DMS114 treated with DMSO at 0.1 percent for 48 hours (cell line): ENCODE data around the gene SLC39A1.

Experiments used
- DNase-seq: peaks from one replicate; lab custom pipeline; 2025; ENCODE audit not compliant: unreplicated experiment; lab: John Stamatoyannopoulos, UW

Gene SLC39A1

GRCh38 chr1:153953859-153954365 is 9.4 kb downstream of the SLC39A1 start:
- no peak for DNase-seq

DNA sequence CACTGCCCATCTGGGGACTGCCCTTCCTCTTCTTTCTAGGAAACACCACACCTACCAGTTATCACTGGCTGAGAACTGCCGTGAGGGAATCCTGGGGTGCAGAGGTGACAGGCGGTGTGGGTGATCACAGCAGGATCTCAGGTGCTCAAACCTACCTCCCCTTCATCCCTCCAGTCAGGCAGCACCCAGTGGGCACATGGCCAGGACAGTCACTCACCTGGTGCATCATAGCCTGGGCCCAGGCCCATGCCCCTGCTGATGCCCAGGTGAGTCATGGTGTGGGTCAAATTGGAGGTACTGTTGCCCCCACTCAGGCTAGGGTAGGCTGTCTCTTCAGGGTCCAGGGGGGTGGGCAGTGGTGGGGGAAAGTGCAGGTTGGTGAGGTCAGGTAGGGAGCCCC is 11.5 kb downstream of the SLC39A1 start:
- no peak for DNase-seq

- no peak for DNase-seq
These were observed 12.2 kb downstream of the SLC39A1 start for GRCh38 chr1:153951183-153951582.

DNA sequence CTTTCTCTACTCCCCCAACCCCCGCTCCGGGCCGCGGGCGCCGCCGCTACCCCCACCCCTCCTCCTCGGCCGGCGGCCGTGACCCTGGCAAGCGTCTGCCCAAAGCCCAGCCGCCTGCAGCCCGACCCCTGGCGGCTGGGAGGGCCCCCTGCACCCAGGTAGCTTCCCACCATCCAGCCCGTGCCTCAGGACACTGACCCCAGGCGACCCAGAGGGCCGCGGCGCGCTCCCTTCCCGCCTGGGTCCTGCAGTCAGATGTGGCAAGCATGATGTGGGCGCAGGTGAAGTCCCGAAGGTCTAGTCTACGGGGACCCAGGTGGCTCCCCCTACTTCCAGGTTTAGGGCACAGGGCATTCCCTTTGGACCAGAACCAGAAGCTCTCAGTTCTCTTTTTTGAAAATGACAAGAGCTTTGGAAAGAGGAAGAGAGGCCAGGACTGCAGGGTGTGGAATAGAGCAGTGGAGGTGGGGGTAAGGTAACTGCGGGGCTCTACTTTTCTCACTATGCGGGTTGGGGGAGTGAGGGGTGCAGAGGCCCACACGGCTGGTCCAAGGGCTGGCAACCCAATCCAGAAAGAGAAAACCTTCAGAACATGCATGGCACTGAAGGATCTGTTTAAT is 16.6 kb downstream of the SLC39A1 start, which contains the start of gene DENND4B:
Gene DENND4B (minus strand): TSS at position 97 of the 620 bp plus-strand sequence. CDS start 2,344 bp downstream, outside the sequence.
- peak; percentile 81 for DNase-seq

DNA sequence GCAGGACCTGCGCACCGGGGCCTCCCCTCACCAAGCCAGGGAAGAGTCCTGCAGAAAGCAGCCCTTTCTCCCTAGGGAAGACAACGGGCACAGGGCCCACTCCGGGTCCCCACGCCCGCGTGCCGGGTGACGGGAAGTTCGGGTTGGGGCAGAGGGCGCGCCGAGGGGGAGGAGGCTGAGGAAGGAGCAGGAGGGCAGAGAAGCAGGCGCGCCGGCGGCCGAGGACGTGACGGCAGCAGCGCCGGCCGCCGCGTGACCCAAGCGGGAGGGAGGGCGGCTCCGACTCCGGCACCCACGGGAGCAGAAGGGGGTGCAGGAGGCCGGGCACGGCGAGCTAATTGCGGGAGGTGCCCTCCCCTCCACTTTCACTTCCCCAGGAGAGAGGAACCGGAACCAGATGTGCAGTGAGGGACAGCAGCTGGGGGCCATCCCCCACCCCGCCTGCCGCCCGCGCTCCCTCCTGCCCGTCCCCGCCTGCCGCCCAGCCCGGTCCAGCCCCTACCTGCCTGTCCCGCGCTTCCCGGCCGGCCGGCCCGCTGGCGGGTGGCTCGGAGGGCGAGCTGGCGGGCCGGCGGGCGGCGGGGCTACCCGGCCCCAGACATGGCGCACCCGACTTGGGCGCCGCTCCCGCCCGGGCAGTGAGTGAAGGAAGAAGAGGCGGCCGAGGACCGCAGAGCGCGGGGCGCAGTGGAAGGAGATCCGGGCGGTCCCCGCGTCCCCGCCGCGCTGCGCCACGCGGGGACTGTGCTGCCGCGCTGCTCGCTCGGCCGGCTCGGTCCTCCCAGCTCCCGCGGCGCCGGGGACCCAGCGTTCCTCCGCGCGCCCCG is 17.3 kb downstream of the SLC39A1 start:
- no peak for DNase-seq

- DNase-seq, result no peak
These were observed 18.1 kb downstream of the SLC39A1 start for GRCh38 chr1:153945131-153945794.

- no peak for DNase-seq
These were observed 18.6 kb downstream of the SLC39A1 start for GRCh38 chr1:153944827-153945117.

DNA sequence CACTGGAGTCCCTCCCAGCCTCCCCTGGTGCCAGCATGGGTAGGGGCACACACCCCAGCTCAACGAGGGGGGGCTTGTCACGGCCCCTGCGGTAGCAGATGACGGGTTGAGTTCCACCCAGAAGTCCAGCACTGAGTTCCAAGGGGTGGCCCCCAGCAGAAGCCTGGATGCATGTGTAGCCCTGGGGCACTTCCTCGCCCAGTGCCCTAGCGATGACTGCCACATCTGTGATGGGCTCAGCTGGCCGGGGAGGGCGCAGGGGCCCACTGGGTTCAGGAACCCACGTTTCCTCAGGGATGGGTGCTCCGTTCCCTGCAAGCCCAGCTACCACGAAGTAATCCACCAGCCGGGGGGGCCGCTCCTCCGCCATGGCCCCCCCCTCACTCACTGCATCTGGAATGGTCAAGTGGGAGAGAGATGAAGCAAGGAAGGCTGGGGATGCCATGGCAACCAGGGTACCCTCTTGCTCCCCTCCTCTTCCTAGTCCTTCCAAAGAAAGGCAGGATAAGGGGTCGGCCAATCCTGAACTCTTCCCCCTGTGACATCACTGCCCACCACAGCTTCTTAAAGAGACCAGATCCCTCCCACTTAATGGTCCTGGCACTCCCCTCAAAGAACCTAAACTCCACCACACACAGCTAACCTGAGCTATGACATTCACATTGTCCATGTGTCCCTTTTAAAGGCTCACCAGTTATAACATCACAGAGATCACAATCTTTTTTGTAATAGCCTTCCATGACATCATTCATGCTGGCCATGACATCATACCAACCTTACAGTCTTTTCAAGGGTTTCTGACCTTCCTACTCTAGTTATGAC is 19.1 kb downstream of the SLC39A1 start:
- no peak for DNase-seq

DNA sequence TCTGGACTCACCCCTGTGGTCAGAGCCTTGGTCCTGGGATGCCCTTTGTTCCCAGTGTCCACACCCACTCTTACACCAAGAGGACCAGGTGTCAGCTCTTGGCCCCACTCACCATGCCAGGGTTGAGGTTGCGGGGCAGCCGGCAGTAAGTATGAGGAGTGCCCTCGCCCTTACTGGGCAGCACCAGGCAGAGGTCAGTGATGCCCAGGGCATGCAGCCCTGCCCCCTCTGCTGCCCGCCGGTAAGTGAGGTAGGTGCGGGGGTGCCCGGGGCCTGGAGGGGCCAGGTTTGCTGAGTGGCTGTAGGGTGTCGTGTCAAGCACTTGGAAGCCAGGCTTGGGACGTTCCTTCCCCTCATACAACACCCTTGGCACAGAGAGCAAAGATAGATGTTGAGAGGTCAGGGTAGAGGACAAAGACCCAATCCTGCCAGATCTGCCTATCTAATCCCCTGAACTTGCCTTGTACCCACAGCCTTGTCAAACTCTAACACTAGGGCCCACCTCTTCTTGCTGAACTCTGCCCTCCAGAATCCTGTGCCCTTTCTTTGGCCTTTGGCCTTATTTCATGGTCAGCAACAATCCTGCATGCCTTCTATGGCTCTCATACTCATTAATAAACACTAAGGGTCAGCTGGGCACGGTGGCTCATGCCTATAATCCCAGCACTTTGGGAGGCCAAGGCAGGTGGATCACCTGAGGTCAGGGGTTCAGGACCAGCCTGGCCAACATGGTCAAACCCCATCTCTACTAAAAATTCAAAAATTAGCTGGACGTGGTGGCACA is 20.4 kb downstream of the SLC39A1 start:
- DNase-seq, result no peak

DNA sequence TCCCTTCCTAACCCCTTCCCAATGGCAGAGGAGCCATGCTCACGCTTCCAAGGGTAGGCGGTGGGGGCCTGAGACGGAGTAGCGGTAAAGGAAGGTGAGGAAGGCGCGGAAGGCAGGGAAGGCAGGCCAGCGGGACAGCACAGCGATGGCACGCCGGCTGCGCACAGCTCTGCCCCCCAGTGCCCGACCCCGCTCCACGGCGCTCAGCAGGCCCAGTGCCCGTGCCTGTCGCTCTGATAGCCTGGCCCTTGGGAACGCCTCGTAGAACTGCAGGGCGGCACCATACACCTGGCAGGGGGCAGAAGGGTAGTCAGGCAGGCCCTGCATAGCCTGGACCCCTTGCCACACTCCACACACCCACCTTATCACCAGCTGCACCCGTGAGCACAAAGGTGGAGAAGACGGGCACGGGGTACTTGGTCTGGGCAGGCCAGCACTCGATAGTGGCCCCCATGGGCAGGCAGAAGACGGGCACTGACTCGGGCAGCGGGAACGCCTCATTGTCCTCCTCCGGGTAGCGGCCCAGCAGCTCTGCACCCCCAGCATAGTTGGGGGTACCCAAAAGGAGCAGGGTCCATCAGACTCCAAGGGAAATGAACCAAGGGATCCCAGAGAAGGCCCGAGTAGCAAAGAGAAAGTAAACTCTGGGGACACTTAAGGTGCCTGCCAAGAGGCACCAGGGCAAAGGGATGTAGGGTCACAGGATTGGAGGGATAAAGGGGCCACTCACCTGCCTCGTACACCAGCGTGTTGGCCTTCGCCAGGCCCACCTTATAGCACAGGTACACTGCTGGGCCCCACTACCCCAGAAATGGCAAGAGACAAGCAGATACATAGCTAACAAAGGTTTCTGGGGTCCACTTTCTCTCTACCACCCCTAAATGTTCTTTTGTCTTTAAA is 21.3 kb downstream of the SLC39A1 start:
- DNase-seq, result no peak

DNA sequence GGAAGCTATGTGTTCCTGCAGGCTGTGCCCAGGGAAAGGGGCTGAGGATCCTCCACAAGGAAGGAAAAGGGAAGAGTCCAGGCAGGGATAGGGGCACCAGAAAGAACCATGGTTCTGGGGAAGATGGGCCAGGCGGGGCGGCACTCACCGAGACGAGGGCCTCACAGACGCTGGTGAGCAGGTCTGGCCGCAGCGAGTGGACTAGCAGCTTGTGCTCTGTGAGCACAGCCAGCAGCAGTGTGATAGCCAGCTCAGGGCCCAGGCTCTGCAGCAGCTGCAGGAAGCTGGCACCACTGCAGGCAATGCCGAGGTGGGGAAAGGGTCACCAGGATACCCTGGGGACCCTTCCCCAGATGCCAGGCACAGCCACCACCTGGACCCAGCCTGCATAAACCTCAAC is 22.6 kb downstream of the SLC39A1 start:
- no peak for DNase-seq

DNA sequence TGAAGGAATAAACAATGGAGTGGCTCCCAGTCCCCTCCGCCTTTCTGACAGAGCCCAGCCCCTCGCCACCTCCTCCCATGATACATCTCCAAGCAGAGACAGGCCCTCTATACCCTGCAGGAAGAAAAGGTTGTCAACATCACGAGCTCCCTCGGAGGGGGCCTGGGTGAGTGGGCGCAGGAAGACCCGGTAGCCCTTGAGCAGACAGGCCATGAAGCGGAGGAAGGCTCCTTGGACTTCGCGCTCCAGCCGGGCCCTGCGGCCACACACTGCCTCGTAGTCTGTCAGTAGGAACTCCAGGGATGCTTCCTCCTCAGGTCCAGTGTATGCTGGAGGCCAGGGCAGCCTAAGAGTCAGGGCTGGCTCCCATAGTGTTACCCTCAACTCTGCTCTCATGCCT is 23.9 kb downstream of the SLC39A1 start:
- DNase-seq, result no peak

DNA sequence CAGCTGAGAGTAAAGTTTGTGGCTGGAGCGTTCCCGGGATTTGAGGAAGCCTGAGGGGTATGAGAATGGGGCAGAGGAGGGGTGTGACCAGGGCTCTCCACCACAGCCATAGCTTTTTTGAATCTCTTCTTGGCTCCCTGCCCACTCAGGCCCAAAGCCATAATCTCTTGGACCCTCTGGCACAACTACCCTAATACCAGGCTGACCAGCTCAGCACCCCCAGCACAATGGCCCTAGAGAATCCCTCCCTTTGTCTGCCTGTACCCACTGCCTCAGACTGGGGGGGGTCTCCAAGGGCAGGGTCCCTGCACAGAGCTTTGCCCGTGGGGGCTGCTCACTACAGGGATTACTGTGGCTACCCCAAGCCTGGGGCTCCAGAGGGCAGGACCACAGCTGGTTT is 24.3 kb downstream of the SLC39A1 start:
- DNase-seq, result no peak

DNA sequence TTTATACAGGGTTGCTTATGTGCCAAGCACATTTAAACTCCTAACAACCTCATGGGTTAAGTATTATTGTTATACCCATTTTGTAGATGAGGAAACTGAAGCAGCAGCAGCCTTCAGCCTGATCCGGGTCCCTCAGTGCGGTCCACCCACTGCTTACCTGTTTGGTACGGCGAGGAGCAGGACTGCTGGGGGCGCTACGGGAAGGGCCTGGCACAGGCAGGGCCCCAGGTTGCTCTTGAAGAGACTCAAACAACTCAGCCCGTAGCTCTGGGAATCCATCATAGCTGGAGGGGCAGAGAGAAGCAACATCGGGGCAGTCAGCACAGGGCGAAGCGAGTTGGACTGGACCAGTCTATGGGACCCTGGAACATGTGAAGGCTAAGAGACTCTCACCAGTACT is 26.0 kb downstream of the SLC39A1 start:
- no peak for DNase-seq

DNA sequence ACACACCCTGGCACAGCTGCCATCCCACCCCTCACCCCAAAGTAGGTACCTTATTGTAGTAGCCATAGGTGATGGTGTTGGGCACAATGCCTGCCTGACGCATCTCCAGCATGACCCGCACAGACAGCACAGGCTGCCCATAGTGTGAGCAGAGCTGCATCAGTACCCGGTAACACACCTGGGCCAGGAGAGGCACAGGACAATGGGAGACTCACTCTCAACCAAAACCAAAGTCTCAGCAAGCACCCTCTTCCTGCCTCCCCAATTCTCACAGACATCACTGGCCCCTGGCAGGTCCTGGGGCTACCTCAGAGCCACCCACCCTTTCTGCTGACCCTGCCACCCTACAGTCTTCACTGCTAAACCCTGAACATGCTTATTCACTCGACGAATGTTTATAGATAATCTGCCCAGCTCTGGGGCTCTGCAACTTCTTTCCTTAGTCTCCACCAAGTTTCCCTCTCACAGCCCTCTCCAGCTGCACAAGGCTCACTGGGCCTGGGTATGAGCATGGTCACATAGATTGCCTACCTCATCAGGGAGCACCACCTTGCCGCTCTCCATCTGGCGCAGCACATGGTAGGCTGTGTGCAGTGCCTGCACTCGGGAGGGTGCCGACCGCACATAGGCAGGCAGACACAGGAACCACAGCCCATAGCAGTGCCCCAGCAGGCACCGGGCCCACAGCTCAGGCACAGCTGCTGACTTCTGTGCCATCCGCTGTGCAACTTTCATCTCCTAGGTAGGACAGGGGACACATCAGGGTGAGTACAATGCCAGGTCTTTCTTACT is 27.1 kb downstream of the SLC39A1 start:
- no peak for DNase-seq

- DNase-seq, result no peak
These were observed 28.6 kb downstream of the SLC39A1 start for GRCh38 chr1:153934746-153935145.

- DNase-seq, result no peak
These were observed 29.4 kb downstream of the SLC39A1 start for GRCh38 chr1:153933955-153934354.

GRCh38 chr1:153933430-153933829 is 29.9 kb downstream of the SLC39A1 start:
- no peak for DNase-seq
